ENCODE data around the gene MCC. TPM values are rescaled to one million over a fixed set of nuclear protein-coding genes. Genes with fewer than 3 reads are reported as not detected.

The MCC gene
- total RNA-seq, 1 experiment from 2014 or later = 23.5 TPM

DNA sequence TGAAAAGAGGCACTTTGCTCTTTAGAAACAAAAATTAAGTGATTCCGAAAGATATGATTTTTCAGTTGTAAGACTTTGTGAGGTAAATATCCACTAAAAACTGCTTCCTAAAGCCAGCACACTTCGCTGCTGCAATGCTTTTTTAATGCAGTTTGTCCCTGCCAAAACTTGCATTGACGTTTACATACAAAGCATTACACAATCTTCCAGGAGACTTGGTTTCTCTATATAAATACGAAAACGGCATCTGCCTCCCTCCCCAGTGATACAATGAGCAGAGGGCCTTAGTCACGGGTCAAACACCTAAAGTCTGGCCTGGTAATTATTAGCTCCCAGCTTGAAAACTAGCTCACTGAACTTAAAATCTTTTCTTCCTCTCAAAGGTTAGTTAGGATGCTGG is 224.2 kb downstream of the MCC start:
- CTCF ChIA-PET = no interaction called here
- ATAC-seq (no peak), DNase-seq (ENCODE audit: low spot score) (no peak)
- peaks cover 8% of the 10 kb centered on the region for H3K9me3 Mint-ChIP-seq
- peaks cover 60% of the 10 kb centered on the region for H3K4me1 Mint-ChIP-seq
- POLR2A ChIA-PET = interaction anchor here (0.9 kb wide), 1 partner anchor 11 kb away, joined by 3 read pairs; no protein-coding TSS in a partner anchor
- peaks cover 8% of the 10 kb centered on the region for H3K36me3 Mint-ChIP-seq
- H3K4me3 Mint-ChIP-seq = no peak overlapping the region
- H3K27ac Mint-ChIP-seq = no peak overlapping the region
- TF ChIP-seq TEAD1 (CRISPR knock-in tag; IDR thresholded peaks at IDR 0.05) = no peak
- no peak for TF ChIP-seq ATF1 (CRISPR knock-in tag; IDR thresholded peaks at IDR 0.05)
- TF ChIP-seq, protein P1, sequence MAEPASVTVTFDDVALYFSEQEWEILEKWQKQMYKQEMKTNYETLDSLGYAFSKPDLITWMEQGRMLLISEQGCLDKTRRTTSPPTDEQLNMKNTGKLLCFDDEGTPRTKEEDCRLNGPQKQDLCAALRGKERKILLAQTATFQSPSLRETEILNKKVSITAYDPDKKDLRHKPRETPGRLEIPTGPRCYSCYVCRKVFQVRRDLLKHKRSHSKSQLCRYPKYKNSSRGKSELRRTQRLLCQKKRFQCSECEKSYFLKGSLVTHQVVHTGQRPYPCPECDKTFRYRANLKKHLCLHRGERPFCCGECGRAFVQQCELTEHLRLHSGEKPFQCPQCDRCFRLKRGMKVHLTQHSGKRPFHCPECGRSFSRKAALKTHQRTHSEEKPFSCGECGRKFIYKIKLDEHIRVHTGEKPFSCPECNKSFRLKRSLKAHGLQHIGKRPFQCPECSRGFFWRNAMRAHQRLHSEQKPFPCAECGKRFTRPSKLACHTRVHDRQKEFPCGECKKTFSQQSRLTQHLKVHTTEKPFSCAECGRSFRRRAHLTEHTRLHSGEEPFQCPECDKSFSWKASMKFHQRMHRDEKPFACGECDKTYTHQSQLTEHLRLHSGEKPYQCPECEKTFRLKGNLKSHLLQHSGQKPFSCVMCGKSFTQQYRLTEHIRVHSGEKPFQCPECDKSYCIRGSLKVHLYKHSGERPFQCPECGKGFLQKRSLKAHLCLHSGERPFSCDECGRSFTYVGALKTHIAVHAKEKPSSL (CRISPR knock-in tag; conservative IDR thresholded peaks at IDR 0.05) = no peak
- TF ChIP-seq NR1H2 (CRISPR knock-in tag; IDR thresholded peaks at IDR 0.05) = no peak
- no peak for TF ChIP-seq E2F5 (CRISPR knock-in tag; IDR thresholded peaks at IDR 0.05)
- TF ChIP-seq, protein P2, sequence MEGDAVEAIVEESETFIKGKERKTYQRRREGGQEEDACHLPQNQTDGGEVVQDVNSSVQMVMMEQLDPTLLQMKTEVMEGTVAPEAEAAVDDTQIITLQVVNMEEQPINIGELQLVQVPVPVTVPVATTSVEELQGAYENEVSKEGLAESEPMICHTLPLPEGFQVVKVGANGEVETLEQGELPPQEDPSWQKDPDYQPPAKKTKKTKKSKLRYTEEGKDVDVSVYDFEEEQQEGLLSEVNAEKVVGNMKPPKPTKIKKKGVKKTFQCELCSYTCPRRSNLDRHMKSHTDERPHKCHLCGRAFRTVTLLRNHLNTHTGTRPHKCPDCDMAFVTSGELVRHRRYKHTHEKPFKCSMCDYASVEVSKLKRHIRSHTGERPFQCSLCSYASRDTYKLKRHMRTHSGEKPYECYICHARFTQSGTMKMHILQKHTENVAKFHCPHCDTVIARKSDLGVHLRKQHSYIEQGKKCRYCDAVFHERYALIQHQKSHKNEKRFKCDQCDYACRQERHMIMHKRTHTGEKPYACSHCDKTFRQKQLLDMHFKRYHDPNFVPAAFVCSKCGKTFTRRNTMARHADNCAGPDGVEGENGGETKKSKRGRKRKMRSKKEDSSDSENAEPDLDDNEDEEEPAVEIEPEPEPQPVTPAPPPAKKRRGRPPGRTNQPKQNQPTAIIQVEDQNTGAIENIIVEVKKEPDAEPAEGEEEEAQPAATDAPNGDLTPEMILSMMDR (IDR thresholded peaks at IDR 0.05) = no peak
- TF ChIP-seq NR3C1 (CRISPR knock-in tag; conservative IDR thresholded peaks at IDR 0.05; ENCODE audit: low read depth) = no peak
- TF ChIP-seq, protein P3, sequence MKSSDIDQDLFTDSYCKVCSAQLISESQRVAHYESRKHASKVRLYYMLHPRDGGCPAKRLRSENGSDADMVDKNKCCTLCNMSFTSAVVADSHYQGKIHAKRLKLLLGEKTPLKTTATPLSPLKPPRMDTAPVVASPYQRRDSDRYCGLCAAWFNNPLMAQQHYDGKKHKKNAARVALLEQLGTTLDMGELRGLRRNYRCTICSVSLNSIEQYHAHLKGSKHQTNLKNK (CRISPR knock-in tag; IDR thresholded peaks at IDR 0.05) = no peak
- H3K27me3 Mint-ChIP-seq (ENCODE audit: low read depth) = no peaks in the 10 kb centered on the region

- ChIA-PET CTCF (no interaction called here), POLR2A (interaction anchor here (0.9 kb wide), 1 partner anchor 11 kb away, joined by 3 read pairs; no protein-coding TSS in a partner anchor)
- ATAC-seq (no peak), DNase-seq (ENCODE audit: low spot score) (no peak)
- peaks cover 55% of the 10 kb centered on the region for H3K4me1 Mint-ChIP-seq
- no peak overlapping the region for H3K27ac Mint-ChIP-seq
- TF ChIP-seq TEAD1 (CRISPR knock-in tag; IDR thresholded peaks at IDR 0.05) = no peak
- no peak for TF ChIP-seq AR (CRISPR knock-in tag; IDR thresholded peaks at IDR 0.05)
- TF ChIP-seq GABPB1 (CRISPR knock-in tag; IDR thresholded peaks at IDR 0.05) = no peak
- TF ChIP-seq, protein P4, sequence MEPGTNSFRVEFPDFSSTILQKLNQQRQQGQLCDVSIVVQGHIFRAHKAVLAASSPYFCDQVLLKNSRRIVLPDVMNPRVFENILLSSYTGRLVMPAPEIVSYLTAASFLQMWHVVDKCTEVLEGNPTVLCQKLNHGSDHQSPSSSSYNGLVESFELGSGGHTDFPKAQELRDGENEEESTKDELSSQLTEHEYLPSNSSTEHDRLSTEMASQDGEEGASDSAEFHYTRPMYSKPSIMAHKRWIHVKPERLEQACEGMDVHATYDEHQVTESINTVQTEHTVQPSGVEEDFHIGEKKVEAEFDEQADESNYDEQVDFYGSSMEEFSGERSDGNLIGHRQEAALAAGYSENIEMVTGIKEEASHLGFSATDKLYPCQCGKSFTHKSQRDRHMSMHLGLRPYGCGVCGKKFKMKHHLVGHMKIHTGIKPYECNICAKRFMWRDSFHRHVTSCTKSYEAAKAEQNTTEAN (CRISPR knock-in tag; IDR thresholded peaks at IDR 0.05) = no peak
- no peak for TF ChIP-seq ZNF416 (CRISPR knock-in tag; IDR thresholded peaks at IDR 0.05)
- TF ChIP-seq ZNF263 (CRISPR knock-in tag; IDR thresholded peaks at IDR 0.05; ENCODE audit: low read depth) = no peak
- no peak for TF ChIP-seq TCF7 (CRISPR knock-in tag; IDR thresholded peaks at IDR 0.05; ENCODE audit: low read depth)
- no peak for TF ChIP-seq USF1 (CRISPR knock-in tag; IDR thresholded peaks at IDR 0.05)
- no peak for TF ChIP-seq MLX (CRISPR knock-in tag; IDR thresholded peaks at IDR 0.05)
- no peak for TF ChIP-seq NR3C1 (CRISPR knock-in tag; conservative IDR thresholded peaks at IDR 0.05; ENCODE audit: low read depth)
- H3K9me3 Mint-ChIP-seq = peaks cover 10% of the 10 kb centered on the region
- no peak overlapping the region for H3K4me3 Mint-ChIP-seq
- H3K36me3 Mint-ChIP-seq = peaks cover 11% of the 10 kb centered on the region
- no peaks in the 10 kb centered on the region for H3K27me3 Mint-ChIP-seq (ENCODE audit: low read depth)
Observed at GRCh38 chr5:113263545-113263944, 224.7 kb downstream of the MCC start.
